Activated CD4-positive, alpha-beta T cell treated with anti-CD3 and anti-CD28 coated beads, Interleukin-2, amount 50 U/mL, for 24 hours (primary cell): ENCODE measurements around the gene ID3.

Experiments used
- DNase-seq, 2 donors: peaks; one replicate each; pipeline ENCODE4 v3.0.0-alpha.2; 2020; ENCODE audit warnings: low read depth in 1 of 2, low spot score in 1 of 2

The ID3 gene

GRCh38 chr1:23528250-23528978, 30.9 kb downstream of the ID3 start:
- peak; percentile 43 to 65 for DNase-seq

GRCh38 chr1:23527900-23528249, 31.4 kb downstream of the ID3 start:
- DNase-seq, result no peak

DNA sequence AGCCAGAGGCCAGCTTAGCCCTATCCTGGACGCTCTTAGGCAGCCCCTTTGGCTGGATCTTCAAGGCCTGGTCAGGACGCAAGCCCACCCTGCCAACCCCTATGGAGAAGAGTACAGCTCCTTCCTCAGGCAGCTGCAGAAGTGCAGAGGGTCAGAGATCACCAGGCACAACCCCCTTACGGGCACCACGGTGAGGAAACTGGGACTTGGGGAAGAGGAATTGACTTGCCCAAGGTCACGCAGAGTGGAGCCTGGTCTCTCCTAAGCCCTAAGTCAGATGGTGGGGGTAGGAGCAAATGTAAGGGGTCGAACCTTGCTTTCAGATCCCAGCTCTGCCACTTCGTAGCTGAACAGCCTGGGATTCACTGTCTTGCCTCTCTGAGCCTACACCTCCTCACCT, 31.9 kb downstream of the ID3 start:
- no peak for DNase-seq

DNA sequence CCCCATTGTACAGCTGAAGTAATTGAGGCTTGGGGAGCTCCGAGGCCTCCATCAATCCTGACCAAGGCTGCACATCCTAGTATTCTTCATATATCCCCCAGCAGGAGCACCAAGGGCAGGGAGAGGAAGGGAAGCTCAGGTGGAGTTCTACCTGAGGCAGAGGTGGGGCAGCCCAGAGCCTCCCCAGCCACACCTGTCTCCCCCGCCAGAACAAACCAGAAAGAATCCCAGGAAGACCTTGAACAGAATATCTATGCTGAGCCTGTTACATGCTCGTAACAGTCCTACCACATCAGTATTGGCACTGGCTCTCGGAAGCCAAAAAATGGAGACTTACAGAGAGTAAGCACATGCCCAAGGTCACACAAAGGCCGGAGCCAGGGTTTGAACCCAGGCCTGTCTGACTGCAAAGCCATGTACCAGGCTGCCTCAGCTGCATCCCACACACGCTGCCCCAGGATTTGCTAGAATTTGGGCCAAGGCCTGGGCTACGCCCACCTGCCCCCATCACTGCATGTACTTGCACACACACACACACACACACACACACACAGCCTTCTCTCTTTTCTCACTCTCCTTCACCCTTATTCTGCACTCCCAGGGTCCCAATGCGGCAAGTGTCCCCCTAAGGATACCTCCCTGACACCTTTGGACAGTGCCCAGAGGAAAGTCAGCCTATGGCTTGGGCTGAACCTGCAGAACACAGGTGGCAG, 32.8 kb downstream of the ID3 start:
- DNase-seq, result no peak

- DNase-seq, result no peak
Measured at GRCh38 chr1:23525558-23526250, 33.6 kb downstream of the ID3 start.

- DNase-seq, result no peak
Measured at GRCh38 chr1:23524716-23525401, 34.4 kb downstream of the ID3 start.

DNA sequence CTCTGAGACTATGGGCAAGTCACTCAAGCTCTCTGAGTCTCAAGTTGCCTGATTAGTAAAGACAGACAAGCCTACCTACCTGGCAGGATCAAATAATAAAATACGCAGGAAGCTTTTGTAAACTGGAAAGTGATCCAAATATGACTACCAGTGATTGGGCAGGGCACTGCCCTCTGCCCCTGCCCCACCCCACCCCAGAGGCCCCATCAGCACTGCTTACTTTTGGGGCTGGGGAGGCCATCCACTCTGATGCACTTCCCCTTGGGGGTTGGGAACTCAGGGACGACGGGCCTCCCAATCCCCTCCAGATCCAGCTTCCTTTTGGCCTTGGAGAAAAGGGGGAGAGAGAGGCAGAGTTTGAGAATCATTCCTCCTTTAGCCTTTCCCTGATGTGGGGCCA, 35.1 kb downstream of the ID3 start:
- DNase-seq, result no peak

- DNase-seq, result no peak
Measured at GRCh38 chr1:23522244-23522982, 36.9 kb downstream of the ID3 start.

GRCh38 chr1:23521588-23521987, 37.7 kb downstream of the ID3 start:
- DNase-seq, result no peak

- DNase-seq, result no peak
Measured at GRCh38 chr1:23517581-23517980, 41.7 kb downstream of the ID3 start.

- no peak for DNase-seq
Measured at GRCh38 chr1:23515905-23516304, 43.4 kb downstream of the ID3 start.

GRCh38 chr1:23514111-23514679, 45.1 kb downstream of the ID3 start:
- no peak for DNase-seq

DNA sequence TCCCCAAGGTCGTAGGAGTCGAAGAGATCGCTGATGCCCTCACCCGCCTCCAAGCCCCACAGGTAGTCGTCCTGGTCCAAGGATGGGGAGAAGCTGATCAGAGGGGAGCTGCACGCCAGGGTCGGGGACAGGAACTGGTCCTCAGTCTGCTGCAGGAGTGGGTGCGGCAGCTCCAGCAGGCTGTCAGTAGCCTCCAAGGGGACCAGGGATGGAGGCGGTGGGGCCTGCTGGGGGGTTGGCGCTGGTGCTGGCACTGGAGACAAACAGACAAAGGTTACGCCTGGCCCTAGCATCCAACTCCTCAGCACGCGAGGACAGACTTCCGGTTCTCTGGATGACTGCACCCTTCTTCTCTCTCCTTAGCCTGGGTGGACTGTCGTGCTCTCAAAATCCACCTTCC, 49.4 kb downstream of the ID3 start:
- no peak for DNase-seq
